BLaER1 (cell line): ENCODE data around the gene MGAT4D.
"Not testable (repeated sequence)": the region's sequence is repeated elsewhere in the genome, so short reads cannot be mapped to it uniquely, and the experiment has no call there.

Experiments used
- H3K27ac ChIP-seq: shearing (Covaris generic); formaldehyde crosslinking; 2 replicates; pipeline ENCODE4 v1.8.1; 2022
- H3K27me3 ChIP-seq: shearing (Covaris generic); formaldehyde crosslinking; 2 replicates; pipeline ENCODE4 v1.8.1; 2022
- H3K36me3 ChIP-seq: shearing (Covaris generic); formaldehyde crosslinking; 2 replicates; pipeline ENCODE4 v1.8.1; 2022
- H3K4me1 ChIP-seq: shearing (Covaris generic); formaldehyde crosslinking; 2 replicates; pipeline ENCODE4 v1.8.1; 2022
- H3K4me2 ChIP-seq: shearing (Covaris generic); formaldehyde crosslinking; 2 replicates; pipeline ENCODE4 v1.8.1; 2022
- H3K4me3 ChIP-seq: shearing (Covaris generic); formaldehyde crosslinking; 2 replicates; pipeline ENCODE4 v1.8.1; 2022
- H3K9ac ChIP-seq: shearing (Covaris generic); formaldehyde crosslinking; 2 replicates; pipeline ENCODE4 v1.8.1; 2022
- H3K9me3 ChIP-seq: shearing (Covaris generic); formaldehyde crosslinking; 2 replicates; pipeline ENCODE4 v1.8.1; 2022
- H4K20me1 ChIP-seq: shearing (Covaris generic); formaldehyde crosslinking; 2 replicates; pipeline ENCODE4 v1.8.1; 2022
- Cebpa-rat ChIP-seq: shearing (Covaris generic); IDR thresholded peaks from 2 replicates; pipeline ENCODE4 v1.8.1; 2022

MGAT4D gene

GRCh38 chr4:140448162-140448561 is 49.9 kb downstream of the MGAT4D start:
- H3K9ac ChIP-seq, result no peak overlapping the region
- no peaks in the 10 kb centered on the region for H3K36me3 ChIP-seq
- H3K27ac ChIP-seq, result no peak overlapping the region
- H4K20me1 ChIP-seq, result no peaks in the 10 kb centered on the region
- no peaks in the 10 kb centered on the region for H3K27me3 ChIP-seq
- H3K4me3 ChIP-seq, result no peak overlapping the region
- TF ChIP-seq Cebpa-rat, result no peak
- H3K9me3 ChIP-seq, result no peaks in the 10 kb centered on the region
- no peaks in the 10 kb centered on the region for H3K4me1 ChIP-seq
- no peak overlapping the region for H3K4me2 ChIP-seq

GRCh38 chr4:140444347-140444746 is 53.7 kb downstream of the MGAT4D start:
- H3K4me3 ChIP-seq, H4K20me1 ChIP-seq, H3K27me3 ChIP-seq, H3K4me2 ChIP-seq, H3K9me3 ChIP-seq, H3K4me1 ChIP-seq, H3K36me3 ChIP-seq, H3K27ac ChIP-seq, H3K9ac ChIP-seq: not testable (repeated sequence)

- Histone ChIP-seq H3K9ac (no peak overlapping the region), H3K4me3 (no peak overlapping the region), H3K27me3 (no peaks in the 10 kb centered on the region), H3K9me3 (no peaks in the 10 kb centered on the region), H3K4me1 (no peaks in the 10 kb centered on the region), H3K36me3 (no peaks in the 10 kb centered on the region), H3K4me2 (no peak overlapping the region), H4K20me1 (no peaks in the 10 kb centered on the region), H3K27ac (no peak overlapping the region)
- TF ChIP-seq Cebpa-rat, result no peak
These were observed 58.4 kb downstream of the MGAT4D start for GRCh38 chr4:140439644-140440142.

GRCh38 chr4:140427919-140428471 is 70.1 kb downstream of the MGAT4D start:
- Histone ChIP-seq H3K9ac (no peak overlapping the region), H3K27me3 (no peaks in the 10 kb centered on the region), H3K9me3 (peaks cover 11% of the 10 kb centered on the region), H3K27ac (no peak overlapping the region), H4K20me1 (no peaks in the 10 kb centered on the region), H3K4me1 (no peaks in the 10 kb centered on the region), H3K36me3 (no peaks in the 10 kb centered on the region), H3K4me3 (peak overlapping the region; percentile 72), H3K4me2 (peak overlapping the region; percentile 64)
- 0 out of 2 replicates have a peak, but pooled peaks have one; percentile 8 for TF ChIP-seq Cebpa-rat

DNA sequence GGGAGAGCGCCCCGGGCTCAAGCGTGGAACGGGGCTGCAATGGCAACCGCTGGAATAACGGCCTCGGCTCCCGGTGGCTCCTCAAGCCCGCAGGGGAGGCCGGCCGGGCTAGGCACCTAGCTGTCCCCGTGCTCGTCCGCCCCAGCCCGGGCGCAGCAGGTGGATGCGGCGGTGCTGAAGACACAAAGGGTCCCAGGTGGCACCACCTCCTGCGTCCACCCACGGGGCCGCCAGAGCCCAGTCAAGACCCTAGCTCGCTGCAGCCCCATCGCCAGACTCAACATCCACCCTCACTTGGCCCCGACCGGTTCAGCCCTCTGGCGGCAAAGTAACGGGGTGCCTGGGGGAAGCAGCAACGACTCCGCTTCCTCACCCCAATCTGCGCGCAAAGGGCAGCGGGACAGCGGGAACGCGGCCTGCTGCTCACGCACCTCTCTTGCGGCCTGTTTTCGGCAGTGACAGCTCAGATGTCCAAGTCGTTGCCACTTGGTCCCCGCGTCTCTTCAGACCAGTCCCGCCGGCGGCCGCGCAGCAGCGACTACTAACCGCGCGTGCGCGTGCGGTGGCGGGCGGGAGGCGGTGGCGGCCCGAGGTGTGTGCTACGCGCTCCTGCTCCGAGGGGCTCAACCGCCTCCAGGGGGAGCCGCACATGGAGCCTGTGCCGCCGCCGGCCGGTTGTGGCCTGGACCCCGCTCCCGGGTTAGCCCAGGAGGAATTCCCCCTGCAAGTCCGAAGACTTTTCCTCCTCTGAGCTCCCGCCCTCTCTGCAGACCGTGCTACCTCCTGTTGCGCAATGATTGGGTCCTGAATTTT is 70.8 kb downstream of the MGAT4D start, which contains the start of gene CLGN:
Gene CLGN, minus strand, starts transcription at position 543 of the 813 bp plus-strand sequence. CDS start 14,570 bp downstream, outside the sequence.
- peak within 1 kb of the TSS; percentile 64 for H3K4me2 ChIP-seq
- peak within 1 kb of the TSS; percentile 72 for H3K4me3 ChIP-seq
- no peaks in the 10 kb centered on the region for H3K4me1 ChIP-seq
- no peaks in the 10 kb centered on the region for H3K27me3 ChIP-seq
- no peaks in the 10 kb centered on the region for H3K36me3 ChIP-seq
- H4K20me1 ChIP-seq, result no peaks in the 10 kb centered on the region
- peak within 1 kb of the TSS; percentile 63 for H3K9ac ChIP-seq
- peak within 1 kb of the TSS; percentile 38; the same call in 1 of the 2 replicates for H3K27ac ChIP-seq
- TF ChIP-seq Cebpa-rat, result peak; percentile 90
- H3K9me3 ChIP-seq, result peaks cover 11% of the 10 kb centered on the region

DNA sequence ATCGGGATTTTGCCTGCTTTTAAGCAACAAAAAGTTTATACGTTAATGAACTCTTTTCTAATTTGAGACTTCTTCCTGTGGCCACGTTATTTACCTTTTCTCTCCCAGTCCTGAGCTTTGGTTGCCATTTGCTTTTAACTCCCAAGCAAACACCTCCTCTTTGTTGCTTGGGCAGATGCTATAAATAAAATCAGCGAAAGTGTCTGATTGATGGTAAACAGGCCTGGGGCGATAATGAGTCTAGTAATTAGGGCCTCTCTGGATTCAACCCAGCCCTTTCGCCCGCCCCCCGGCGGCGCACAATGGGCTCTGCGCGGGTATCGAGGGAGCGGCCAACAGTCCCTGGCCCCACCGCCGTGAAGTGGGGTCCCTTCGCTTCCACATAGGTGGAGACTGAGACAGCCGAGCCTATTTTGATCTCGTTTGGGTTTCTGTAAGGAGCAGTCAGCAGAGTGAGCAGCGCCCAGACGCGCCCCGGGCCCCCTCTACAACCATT is 71.4 kb downstream of the MGAT4D start:
- Histone ChIP-seq H3K27ac (peak overlapping the region; percentile 38; the same call in 1 of the 2 replicates), H3K9me3 (peaks cover 11% of the 10 kb centered on the region)

GRCh38 chr4:140423106-140423505 is 75.0 kb downstream of the MGAT4D start:
- Histone ChIP-seq H3K36me3 (no peaks in the 10 kb centered on the region), H4K20me1 (no peaks in the 10 kb centered on the region), H3K4me2 (no peak overlapping the region), H3K4me3 (no peak overlapping the region), H3K27me3 (no peaks in the 10 kb centered on the region), H3K4me1 (no peaks in the 10 kb centered on the region), H3K9me3 (peaks cover 11% of the 10 kb centered on the region), H3K9ac (no peak overlapping the region), H3K27ac (no peak overlapping the region)
- no peak for TF ChIP-seq Cebpa-rat

More for the DNA sequence above, 71.4 kb downstream of the MGAT4D start:
- Histone ChIP-seq H4K20me1 (no peaks in the 10 kb centered on the region), H3K27me3 (no peaks in the 10 kb centered on the region), H3K9ac (peak overlapping the region; percentile 63), H3K4me2 (peak overlapping the region; percentile 64), H3K4me3 (peak overlapping the region; percentile 72), H3K4me1 (no peaks in the 10 kb centered on the region), H3K36me3 (no peaks in the 10 kb centered on the region)
- TF ChIP-seq Cebpa-rat, result no peak

DNA sequence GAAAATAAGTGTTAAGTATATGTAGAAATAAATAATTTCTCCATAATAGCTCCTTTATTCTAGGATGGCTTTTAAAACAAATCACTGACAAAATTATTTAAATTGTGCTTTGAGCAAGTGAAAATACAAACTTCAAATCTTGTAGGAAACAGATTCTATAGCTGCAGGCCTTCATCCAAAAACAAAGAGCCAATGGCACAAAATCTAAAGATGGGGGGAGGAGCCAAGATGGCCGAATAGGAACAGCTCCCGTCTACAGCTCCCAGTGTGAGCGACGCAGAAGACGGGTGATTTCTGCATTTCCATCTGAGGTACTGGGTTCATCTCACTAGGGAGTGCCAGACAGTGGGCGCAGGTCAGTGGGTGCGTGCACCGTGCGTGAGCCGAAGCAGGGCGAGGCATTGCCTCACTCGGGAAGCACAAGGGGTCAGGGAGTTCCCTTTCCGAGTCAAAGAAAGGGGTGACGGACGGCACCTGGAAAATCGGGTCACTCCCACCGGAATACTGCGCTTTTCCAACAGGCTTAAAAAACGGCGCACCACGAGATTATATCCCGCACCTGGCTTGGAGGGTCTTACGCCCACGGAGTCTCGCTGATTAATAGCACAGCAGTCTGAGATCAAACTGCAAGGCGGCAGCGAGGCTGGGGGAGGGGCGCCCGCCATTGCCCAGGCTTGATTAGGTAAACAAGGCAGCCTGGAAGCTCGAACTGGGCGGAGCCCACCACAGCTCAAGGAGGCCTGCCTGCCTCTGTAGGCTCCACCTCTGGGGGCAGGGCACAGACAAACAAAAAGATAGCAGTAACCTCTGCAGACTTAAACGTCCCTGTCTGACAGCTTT is 84.7 kb downstream of the MGAT4D start:
- H3K4me1 ChIP-seq, H3K27me3 ChIP-seq, H3K36me3 ChIP-seq, H3K9ac ChIP-seq, H3K9me3 ChIP-seq, H3K4me3 ChIP-seq, H4K20me1 ChIP-seq, H3K4me2 ChIP-seq, H3K27ac ChIP-seq: not testable (repeated sequence)

DNA sequence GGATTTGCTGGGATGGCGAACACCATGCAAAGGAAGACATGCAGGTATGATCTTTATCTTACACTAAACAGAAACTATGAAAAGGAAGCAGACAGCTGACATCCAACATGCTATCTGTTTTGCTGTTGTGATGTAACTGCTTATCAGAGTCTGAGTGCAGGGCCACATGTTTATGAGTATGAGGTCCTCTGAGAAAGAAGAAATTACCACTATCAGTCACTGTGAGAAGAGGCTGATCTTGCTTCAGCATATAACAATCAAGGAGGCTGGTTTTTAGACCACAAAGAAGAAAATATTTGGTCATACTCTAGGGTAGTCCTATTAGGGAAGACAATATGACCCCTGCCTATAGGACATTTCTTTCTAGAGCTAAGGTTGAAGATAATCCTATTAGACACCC is 89.1 kb downstream of the MGAT4D start:
- no peak overlapping the region for H3K9ac ChIP-seq

More for the DNA sequence above, 89.1 kb downstream of the MGAT4D start:
- no peak for TF ChIP-seq Cebpa-rat
- Histone ChIP-seq H3K4me1 (no peaks in the 10 kb centered on the region), H3K9me3 (no peaks in the 10 kb centered on the region), H4K20me1 (no peaks in the 10 kb centered on the region), H3K4me2 (no peak overlapping the region), H3K36me3 (no peaks in the 10 kb centered on the region), H3K4me3 (no peak overlapping the region), H3K27ac (no peak overlapping the region), H3K27me3 (no peaks in the 10 kb centered on the region)
